Kidney capillary endothelial cell (primary cell): ENCODE measurements around the gene RNF113A.
"Not testable (repeated sequence)": the region's sequence is repeated elsewhere in the genome, so short reads cannot be mapped to it uniquely, and the experiment has no call there.

Experiments
- DNase-seq: peaks from one replicate; pipeline ENCODE4 v3.0.0-alpha.2; 2018; ENCODE audit warnings: low spot score

RNF113A gene

GRCh38 chrX:119871599-119872395 lies at the start of gene RNF113A, which contains the start of gene NDUFA1:
Gene RNF113A, minus strand, starts transcription at chrX:119871733. Its CDS starts 120 bp downstream, at chrX:119871613.
Gene NDUFA1, plus strand, starts transcription at chrX:119871832. Its CDS starts 80 bp downstream, at chrX:119871912.
- DNase-seq = peak; percentile 52

- DNase-seq = no peak
Observed at GRCh38 chrX:119919835-119920585, 48.5 kb upstream of the RNF113A start.

- DNase-seq = no peak
Observed at GRCh38 chrX:119917877-119918276, 46.3 kb upstream of the RNF113A start.

- DNase-seq = no peak
Observed at GRCh38 chrX:119916310-119916709, 44.8 kb upstream of the RNF113A start.

DNA sequence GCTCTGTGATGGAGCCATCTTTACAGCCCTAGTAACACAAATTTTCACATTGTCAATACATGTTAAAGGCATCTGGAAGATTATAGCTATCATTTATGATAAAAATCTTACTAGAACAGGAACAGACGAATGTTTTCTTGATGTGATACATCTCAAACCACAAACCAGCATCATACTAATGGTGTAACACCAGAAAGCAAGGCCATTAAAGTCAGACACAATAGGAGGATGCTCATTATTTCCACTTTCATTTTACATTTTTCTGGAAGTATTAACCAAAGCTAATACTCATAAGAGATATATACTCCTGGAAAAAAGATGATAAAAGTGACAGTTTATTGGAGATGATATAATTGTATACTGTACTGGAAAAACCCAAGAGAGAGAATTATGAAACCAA lies 29.4 kb upstream of the RNF113A start:
- DNase-seq = no peak

DNA sequence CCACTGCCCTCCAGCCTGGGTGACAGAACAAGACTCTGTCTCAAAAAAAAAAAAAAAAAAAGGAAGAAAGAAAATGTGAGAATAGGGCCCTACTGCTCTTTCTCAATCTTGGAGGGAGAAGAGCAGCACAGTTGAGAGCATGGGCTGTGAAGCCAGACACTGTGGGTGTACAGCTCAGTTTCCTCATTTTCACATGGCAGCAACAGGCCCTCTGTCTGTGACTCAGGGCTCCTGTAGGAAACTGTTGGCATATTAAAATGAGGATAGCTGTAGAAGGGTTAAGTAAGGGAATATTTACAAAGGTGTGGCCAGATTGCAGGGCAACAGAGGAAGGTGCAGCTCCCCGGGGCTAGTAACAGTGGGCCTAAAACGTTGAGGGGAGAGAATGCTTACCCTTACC lies 27.6 kb upstream of the RNF113A start:
- DNase-seq = no peak

GRCh38 chrX:119895843-119896326 lies 24.4 kb upstream of the RNF113A start, which contains the start of gene AKAP14:
Gene AKAP14, plus strand, starts transcription at chrX:119895893. Its CDS starts 7,331 bp downstream, at chrX:119903224.
- DNase-seq = no peak

- DNase-seq = not testable (repeated sequence)
Observed at GRCh38 chrX:119891961-119892692, 20.6 kb upstream of the RNF113A start.

DNA sequence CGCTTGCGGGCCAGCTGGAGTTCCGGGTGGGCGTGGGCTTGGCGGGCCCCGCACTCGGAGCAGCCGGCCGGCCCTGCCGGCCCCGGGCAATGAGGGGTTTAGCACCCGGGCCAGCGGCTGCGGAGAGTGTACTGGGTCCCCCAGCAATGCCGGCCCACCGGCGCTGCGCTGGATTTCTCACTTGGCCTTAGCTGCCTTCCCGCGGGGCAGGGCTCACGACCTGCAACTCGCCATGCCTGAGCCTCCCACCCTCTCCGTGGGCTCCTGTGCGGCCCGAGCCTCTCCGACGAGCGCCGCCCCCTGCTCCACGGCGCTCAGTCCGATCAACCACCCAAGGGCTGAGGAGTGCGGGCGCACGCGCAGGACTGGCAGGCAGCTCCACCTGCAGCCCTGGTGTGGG lies 19.1 kb upstream of the RNF113A start:
- DNase-seq = not testable (repeated sequence)

DNA sequence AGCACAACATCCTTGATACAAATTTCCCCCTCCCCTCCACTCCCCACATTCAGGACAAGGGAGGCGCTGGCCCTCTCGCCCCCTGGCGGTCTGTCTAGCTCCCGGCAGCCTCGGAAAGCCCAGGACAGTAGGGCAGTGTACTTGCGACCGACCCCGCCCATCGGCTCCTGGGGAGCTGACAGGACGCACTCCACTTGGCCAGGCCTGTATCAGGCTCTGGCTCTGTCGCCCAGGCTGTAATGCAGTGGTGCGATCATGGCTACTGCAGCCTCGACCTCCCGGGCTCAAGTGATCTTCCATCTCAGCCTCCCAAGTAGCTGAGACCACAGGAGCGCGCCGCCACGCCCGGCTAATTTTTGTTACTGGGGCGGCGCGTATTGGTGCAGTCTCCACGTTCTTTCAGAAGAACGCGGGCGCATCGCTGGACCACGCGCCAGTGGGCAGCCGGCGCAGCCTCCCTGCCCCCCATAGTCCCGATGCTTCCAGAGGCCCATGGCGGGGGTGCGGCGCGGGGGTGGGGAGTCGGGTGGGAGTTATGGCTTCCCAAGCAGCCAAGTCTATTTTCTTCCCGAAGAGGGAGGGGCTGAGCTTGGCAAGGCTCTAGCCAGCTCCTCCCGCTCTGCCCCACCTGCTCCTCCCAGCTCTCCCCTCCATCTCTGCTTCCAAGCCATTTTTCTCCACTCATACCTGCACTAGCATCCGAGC lies 16.3 kb upstream of the RNF113A start:
- DNase-seq = peak; percentile 16

DNA sequence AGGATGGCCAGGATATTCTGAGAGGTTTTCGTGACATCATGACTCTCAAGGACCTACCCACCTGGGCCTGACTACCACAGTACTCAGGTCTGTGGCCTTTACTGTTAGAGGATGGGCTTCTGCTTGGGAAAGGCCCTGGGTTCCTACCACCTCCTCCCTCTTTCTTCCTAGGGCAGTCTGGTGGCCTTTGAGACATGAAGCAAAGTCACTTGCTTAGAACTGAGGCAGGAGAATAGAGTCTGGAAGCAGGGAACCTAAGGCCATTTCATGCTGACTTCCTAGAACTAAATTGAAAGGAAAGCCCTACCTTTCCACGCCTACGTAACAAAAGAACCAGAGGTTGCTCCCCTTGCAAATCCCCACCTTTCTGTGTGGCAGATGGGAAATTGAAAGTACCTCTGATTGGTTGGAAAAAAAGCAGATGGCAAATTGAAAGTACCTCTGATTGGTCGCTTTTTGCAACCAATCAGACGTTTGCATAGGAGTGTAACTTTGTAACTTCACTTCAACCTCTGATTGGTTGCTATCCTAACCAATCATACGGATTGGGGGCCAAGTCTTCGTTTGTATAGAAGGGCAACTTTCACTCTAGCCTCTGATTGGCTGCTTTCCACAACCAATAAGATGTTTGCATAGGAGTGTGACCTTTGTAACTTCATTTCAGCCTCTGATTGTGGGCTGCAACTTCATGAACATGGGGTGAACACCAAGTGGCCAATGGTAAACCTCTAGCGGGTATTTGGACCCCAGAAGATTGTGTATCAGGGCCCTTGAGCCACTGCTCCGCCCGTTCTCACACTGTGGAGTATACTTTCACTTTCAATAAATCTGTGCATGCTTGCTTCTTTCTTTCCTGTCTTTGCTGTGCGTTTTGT lies 14.3 kb upstream of the RNF113A start:
- no peak for DNase-seq

DNA sequence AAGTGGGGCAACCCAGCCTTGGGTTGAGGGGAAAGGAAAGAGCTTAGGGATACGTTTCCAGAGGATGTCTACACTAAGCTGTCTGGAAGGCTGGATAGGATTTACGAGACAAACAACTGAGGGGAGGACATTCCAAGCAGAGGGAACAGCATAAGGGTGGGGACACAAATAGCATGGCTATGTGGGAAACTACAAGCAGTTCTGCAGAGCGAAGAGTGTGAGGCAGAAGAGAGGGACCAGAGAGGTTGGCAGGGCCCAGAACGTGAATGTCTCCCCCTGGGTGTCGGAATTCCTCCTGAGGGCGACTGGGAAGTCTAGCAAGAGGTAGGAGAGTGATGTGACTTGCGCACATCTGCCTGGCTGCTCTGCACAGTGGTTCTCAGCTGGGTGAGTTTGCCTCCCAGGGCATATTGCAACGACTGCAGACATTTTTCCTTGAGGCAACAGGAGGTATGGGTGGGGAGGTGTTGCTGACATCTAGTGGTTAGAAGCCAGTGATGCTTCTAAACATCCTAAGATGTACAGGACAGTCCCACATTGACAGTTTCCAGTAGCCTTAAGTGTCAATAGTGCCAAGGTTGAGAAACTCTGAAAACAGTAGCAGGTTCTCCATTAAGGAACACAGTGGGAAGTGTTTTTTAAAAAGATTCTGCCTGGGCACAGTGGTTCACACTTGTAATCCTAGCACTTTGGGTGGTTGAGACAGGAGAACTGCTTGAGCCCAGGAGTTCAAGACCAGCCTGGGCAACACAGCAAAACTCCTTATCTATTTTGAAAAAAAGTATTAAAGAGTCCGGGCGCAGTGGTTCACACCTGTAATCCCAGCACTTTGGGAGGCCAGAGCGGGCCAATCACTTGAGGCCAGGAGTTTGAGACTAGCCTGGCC lies 9.3 kb upstream of the RNF113A start:
- DNase-seq = peak; percentile 33

GRCh38 chrX:119880076-119880475 lies 8.5 kb upstream of the RNF113A start:
- no peak for DNase-seq

GRCh38 chrX:119878740-119879139 lies 7.2 kb upstream of the RNF113A start:
- DNase-seq = no peak

- no peak for DNase-seq
Observed at GRCh38 chrX:119871245-119871598, 311 bp downstream of the RNF113A start.

DNA sequence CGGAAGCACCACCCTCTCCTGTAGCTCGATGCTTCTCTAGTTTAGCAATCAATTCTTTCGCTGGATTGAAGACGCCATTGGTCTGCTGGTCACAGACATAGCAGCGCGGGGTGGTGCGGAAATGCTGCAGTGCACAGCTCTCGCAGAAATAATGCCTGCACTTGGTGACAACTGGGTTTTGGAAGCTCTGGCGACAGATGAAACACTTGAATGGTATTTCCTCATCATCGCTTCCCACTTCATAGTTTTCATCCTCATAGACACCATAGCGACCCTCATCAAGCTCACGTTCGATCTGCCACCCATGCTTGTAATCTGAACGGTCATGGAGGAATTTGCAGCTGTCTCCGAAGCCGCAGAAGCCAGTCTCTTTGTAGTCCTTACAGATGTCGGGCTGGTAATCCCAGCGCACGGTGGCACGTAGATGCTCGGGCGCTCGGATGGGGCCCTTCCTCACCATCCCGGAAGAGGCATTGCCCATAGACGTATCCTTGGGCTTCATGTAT lies 854 bp downstream of the RNF113A start:
- peak; percentile 30 for DNase-seq

DNA sequence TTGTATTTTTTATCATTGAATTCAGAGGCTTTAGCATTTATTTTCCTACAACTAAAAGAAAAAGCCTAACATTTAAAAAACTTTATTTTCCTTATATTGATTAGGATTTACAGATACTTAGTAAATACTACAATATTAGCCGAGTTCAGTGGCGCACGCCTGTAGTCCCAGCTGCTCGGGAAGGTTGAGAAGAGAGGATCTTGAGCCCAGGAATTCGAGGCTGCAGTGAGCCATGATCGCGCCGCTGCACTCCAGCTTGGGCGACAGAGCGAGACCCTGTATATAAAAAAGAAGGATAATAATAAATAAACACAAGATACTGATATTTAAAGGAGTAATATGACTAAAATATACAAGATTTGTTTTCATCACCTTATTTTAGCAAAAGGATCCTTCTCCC lies 18.1 kb downstream of the RNF113A start:
- DNase-seq = no peak

GRCh38 chrX:119852382-119853353 lies 18.9 kb downstream of the RNF113A start, which contains the start of gene UPF3B:
Gene UPF3B, minus strand, starts transcription at chrX:119852963. Its CDS starts 35 bp downstream, at chrX:119852928.
- peak; percentile 79 for DNase-seq
